Body of pancreas (tissue), 4 donors: ENCODE data around the gene TRIB2. TPM values are rescaled to one million over a fixed set of nuclear protein-coding genes. Genes with fewer than 3 reads are reported as not detected.
A peak's percentile ranks its signal among the peaks of the same experiment; 100 is the strongest.

ENCODE experiments used
- ATAC-seq: fragments of 150-250 bp; one replicate; pipeline ENCODE4 v1.9.1; 2016
- DNase-seq, 4 donors: peaks; one replicate each; pipeline ENCODE4 v3.0.0-alpha.2; 2019
- H3K27ac ChIP-seq, 4 donors: fragments of 200-600 bp; sonication (generic); 1 replicate in 3 of 4; 2 replicates in 1 of 4; pipeline versions ENCODE4 v1.5.1 to v1.6.1; 2016 to 2019; ENCODE audit warnings: mild to moderate bottlenecking in 1 of 4, mixed read lengths in 1 of 4, moderate library complexity in 1 of 4
- H3K27me3 ChIP-seq, 2 donors: fragments of 200-600 bp; sonication (generic); one replicate each; pipeline ENCODE4 v1.6.0; 2016; ENCODE audit warnings: mild to moderate bottlenecking in 1 of 2
- H3K36me3 ChIP-seq, 2 donors: fragments of 200-600 bp; sonication (generic); replicated peaks in 1 of 2; 2 replicates each; pipeline ENCODE4 v1.5.1; 2016; ENCODE audit warnings: low read depth in 2 of 2; ENCODE audit not compliant: insufficient read depth in 1 of 2
- H3K4me1 ChIP-seq: fragments of 200-600 bp; sonication (generic); one replicate; pipeline ENCODE4 v1.6.0; 2016
- H3K4me3 ChIP-seq, 2 donors: fragments of 200-600 bp; sonication (generic); 1 replicate in 1 of 2; 2 replicates in 1 of 2; pipeline ENCODE4 v1.5.1; 2016 to 2019
- H3K9me3 ChIP-seq, 3 donors: fragments of 200-600 bp; sonication (generic); 1 replicate in 2 of 3; 2 replicates in 1 of 3; pipeline ENCODE4 v1.5.1; 2016
- POLR2A ChIP-seq, 3 donors: fragments of 450-650 bp; IDR thresholded peaks; one replicate each; pipeline ENCODE4 v1.6.1; 2016; ENCODE audit warnings: antibody characterized with exemption in 3 of 3, mild to moderate bottlenecking in 2 of 3
- WGBS, 2 donors: methylation state at CpG; one replicate each; pipeline ENCODE4 v1.1.5; 2017; 5-methylcytosine and 5-hydroxymethylcytosine counted together
- intact Hi-C: fragments of 100-400 bp; cut with DNase I; formaldehyde crosslinking; loops from one replicate; pipeline ENCODE4 v1.15.1; 2023
- total RNA-seq, 2 donors: library from RNA; depleted of rRNA; stranded (reverse); fragments of >200 nt; gene quantifications; one replicate each; pipeline ENCODE4 v1.1.0, GENCODE V29; 2016
- TF ChIP-seq, protein P1 (sequence below), 7 experiments: fragments of 450-650 bp in 4 of 7; fragments of 200-600 bp in 3 of 7; sonication (generic) in 3 of 7; IDR thresholded peaks; one replicate each; pipeline ENCODE4 v1.5.1; 2016 to 2019; ENCODE audit warnings: antibody characterized with exemption in 7 of 7

TRIB2 gene
- total RNA-seq, 2 donors from 2014 or later = 49.3 to 99.2 TPM

- peak in 2 of 3 donors; percentile 16 to 18 for TF ChIP-seq POLR2A (IDR thresholded peaks at IDR 0.05)
- TF ChIP-seq, protein P1, sequence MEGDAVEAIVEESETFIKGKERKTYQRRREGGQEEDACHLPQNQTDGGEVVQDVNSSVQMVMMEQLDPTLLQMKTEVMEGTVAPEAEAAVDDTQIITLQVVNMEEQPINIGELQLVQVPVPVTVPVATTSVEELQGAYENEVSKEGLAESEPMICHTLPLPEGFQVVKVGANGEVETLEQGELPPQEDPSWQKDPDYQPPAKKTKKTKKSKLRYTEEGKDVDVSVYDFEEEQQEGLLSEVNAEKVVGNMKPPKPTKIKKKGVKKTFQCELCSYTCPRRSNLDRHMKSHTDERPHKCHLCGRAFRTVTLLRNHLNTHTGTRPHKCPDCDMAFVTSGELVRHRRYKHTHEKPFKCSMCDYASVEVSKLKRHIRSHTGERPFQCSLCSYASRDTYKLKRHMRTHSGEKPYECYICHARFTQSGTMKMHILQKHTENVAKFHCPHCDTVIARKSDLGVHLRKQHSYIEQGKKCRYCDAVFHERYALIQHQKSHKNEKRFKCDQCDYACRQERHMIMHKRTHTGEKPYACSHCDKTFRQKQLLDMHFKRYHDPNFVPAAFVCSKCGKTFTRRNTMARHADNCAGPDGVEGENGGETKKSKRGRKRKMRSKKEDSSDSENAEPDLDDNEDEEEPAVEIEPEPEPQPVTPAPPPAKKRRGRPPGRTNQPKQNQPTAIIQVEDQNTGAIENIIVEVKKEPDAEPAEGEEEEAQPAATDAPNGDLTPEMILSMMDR (IDR thresholded peaks at IDR 0.05) = no peak
- no peaks in the 10 kb centered on the region for H3K27me3 ChIP-seq
- DNase-seq = peak in 1 of 4 donors; percentile 42
- ATAC-seq = peak; percentile 31
- no peak overlapping the region for H3K4me3 ChIP-seq
- peaks cover 43% of the 10 kb centered on the region for H3K4me1 ChIP-seq
- H3K9me3 ChIP-seq = no peaks in the 10 kb centered on the region
- peak overlapping the region; percentile 53 to 92 (median 88) for H3K27ac ChIP-seq
- WGBS, 2 donors = 61 to 63% methylated on average over 10 of the region's 10 CpGs
- intact Hi-C loops = no loop called here
- H3K36me3 ChIP-seq = no peaks in the 10 kb centered on the region
Observed at GRCh38 chr2:12714391-12715221, 2.1 kb upstream of the TRIB2 start.

DNA sequence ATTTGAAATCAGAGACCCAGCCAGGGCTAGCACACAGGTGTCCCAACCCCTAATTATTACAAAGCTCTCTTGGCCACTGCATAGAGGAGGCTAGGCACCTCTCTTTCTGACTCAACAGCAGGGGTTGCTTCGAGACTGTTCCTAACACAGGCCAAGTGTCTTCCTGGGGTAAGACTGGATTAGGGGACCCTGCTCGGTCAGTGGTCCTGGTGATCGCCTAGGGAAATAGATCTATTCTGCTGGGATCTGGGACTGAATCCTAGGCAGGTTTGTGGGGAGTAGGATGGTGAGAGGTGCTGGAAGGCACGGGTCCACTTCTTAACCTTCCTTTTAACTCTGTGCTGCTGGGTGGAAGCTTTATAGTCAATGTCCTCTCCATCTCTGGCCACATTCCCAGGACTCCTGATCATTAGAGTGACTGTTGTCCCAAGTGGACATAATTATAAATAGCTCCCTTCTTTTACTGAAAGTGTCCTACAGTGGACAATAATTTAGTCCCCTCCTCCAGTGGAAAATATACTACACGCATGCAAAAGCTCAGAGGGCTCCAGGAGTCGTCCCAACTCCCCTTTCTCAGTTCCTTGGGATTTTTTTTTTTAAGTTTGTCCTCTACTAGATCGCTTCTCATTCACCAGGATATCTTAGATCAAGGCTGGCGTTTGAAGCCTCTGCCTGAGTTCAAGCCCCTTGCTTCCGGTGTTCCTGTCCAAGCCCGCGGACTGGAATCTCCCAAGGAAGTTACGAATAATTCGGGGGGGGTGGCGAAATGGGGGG is 1.3 kb upstream of the TRIB2 start:
- WGBS, 2 donors = 33 to 37% methylated on average over 14 of the region's 14 CpGs
- ATAC-seq = no peak
- H3K9me3 ChIP-seq = no peaks in the 10 kb centered on the region
- no peak for DNase-seq
- TF ChIP-seq POLR2A (IDR thresholded peaks at IDR 0.05) = no peak
- TF ChIP-seq, protein P1 (IDR thresholded peaks at IDR 0.05) = no peak
- H3K27ac ChIP-seq = peak overlapping the region; percentile 19 to 92 (median 88)
- H3K27me3 ChIP-seq = no peaks in the 10 kb centered on the region
- H3K4me3 ChIP-seq = no peak overlapping the region
- H3K36me3 ChIP-seq = no peaks in the 10 kb centered on the region
- intact Hi-C loops = no loop called here
- peaks cover 41% of the 10 kb centered on the region for H3K4me1 ChIP-seq

- intact Hi-C loops = no loop called here
- Histone ChIP-seq H3K27me3 (no peaks in the 10 kb centered on the region), H3K4me3 (peak overlapping the region in 1 of 2 donors; percentile 51), H3K9me3 (no peaks in the 10 kb centered on the region), H3K27ac (peak overlapping the region; percentile 19 to 92 (median 88)), H3K4me1 (peaks cover 43% of the 10 kb centered on the region), H3K36me3 (no peaks in the 10 kb centered on the region)
- WGBS, 2 donors = 0 to 4% methylated on average over 3 of the region's 3 CpGs
- DNase-seq (peak; percentile 78 to 86 (median 84)), ATAC-seq (peak; percentile 61)
- TF ChIP-seq POLR2A (IDR thresholded peaks at IDR 0.05) = no peak
- TF ChIP-seq, protein P1 (IDR thresholded peaks at IDR 0.05) = peak; percentile 40 to 82 (median 70)
Observed at GRCh38 chr2:12716032-12716281, 779 bp upstream of the TRIB2 start.

DNA sequence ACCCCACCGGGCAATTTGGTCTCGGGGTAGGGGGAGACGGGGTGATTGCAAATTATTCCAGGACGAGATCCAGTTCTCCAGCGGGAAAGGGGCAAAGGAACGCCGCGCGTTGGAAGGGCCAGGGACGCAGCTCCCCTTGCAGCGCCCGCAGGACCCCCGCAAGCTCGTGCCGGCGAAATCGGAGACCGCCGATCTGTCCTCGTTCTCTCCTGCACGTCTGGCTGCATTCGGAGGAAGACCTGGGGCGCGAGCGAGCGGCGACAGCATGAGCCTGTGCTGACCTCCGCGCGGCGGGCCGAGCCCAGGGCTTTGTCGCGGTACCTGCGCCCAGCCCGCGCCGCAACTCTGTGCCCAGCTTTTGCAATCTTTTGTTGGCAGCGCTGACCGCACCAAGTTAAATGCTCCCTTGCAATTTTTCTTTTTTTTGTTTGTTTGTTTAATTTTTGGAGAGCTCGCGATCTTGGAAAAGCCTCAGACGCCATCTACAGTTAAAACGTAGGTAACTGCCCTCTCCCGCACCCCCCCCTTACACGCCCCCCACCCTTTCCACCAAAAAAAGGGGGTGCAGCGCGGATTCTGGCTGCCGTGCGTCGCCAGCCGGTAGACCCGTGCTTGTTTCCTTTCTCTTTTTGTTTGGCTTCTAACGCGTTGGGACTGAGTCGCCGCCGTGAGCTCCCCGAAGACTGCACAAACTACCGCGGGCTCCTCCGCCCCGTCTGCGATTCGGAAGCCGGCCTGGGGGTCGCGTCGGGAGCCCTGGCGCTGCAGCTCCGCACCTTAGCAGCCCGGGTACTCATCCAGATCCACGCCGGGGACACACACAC is 667 bp downstream of the TRIB2 start:
- 0% methylated on average over 57 to 74 of the region's 74 CpGs for WGBS, 2 donors
- Histone ChIP-seq H3K36me3 (no peaks in the 10 kb centered on the region), H3K4me3 (peak overlapping the region; percentile 62 to 89), H3K4me1 (peaks cover 43% of the 10 kb centered on the region), H3K27me3 (no peaks in the 10 kb centered on the region), H3K27ac (peak overlapping the region; percentile 62 to 92 (median 88)), H3K9me3 (no peaks in the 10 kb centered on the region)
- peak; percentile 22 for ATAC-seq
- DNase-seq = peak; percentile 62 to 68 (median 64)
- TF ChIP-seq, protein P1 (IDR thresholded peaks at IDR 0.05) = peak in 6 of 7 experiments; percentile 25 to 55 (median 30)
- TF ChIP-seq POLR2A (IDR thresholded peaks at IDR 0.05) = peak in 2 of 3 donors; percentile 53
- intact Hi-C loops = no loop called here
